NCI-H2171 treated with DMSO at 0.1 percent for 48 hours (cell line): ENCODE results near the gene PPM1F.
"Not testable (repeated sequence)": the region's sequence is repeated elsewhere in the genome, so short reads cannot be mapped to it uniquely, and the experiment has no call there.

Experiments used
- DNase-seq: peaks from one replicate; lab custom pipeline; 2025; lab: John Stamatoyannopoulos, UW

Gene PPM1F

DNA sequence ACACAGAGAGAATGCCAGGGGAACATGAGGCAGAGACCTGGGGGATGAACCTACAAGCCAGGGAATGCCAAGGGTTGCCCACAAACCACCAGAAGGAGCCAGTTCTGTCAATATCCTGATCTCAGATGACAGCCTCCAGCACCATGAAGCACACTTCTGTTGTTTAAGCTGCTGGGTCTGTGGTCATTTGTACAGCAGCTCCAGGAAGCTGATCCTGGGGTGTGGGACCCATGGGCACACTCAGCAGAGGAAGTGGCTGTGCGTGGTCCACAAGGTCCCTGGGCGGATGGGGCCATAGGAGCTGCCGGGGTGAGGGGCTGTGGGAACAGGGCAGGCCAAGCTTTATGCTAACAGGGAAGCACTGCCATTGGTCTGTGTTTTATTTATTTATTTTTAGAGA is 12.1 kb downstream of the PPM1F start:
- DNase-seq = no peak

DNA sequence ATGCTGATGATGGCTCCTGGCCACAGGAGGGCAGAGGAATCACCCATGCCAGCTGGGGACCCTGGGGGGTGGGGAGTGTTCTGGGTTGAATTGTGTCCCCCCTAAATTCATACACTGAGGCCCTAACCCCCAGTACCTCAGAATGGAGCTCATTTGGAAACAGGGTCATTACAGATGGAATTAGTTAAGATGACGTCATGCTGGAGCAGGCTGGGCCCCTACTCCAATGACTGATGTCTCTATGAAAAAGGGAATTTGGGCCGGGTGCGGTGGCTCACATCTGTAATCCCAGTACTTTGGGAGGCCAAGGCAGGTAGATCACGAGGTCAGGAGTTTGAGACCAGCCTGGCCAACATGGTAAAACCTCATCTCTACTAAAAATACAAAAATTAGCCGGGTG is 12.7 kb downstream of the PPM1F start:
- not testable (repeated sequence) for DNase-seq

DNA sequence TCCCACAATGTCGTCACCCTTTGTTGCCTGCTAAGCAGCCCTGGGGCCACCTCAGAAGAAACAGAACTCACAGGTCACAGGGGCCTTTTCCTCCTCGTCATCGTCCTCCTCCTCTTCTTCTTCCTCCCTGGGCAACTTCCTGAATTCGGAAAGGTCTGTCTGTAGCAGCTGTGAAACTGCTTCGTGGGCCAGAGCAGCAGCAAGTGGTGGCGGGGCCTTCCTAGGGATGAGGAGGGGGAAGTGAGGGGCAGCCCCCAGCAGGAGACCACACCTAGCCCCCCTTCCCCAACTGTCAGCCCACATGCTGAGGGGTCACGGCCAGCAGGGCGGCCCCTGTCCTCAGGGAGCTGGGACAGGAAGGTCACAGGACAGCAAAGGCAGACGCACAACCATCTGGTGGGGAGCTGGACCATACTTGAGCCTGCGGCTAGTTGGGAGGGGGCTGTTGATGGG is 13.2 kb downstream of the PPM1F start:
- no peak for DNase-seq

DNA sequence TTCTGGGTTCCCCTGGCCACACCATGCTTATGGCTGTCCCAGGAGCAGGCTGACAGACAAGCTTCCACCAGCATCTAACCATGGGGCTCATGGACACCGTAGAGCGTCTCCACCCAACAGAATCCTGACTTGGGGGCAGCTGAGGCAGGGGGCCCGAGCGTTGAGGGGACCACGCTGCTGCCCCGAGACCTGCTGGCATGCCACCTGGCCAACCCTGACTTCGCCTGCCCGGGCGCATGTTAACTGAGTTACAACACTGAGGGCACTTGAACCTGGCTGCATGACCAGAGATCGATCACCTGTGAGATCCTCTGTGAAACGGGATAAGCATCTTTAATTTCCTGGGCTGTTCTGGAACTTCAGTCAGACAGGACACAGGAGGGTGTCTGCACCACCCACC is 13.7 kb downstream of the PPM1F start:
- DNase-seq = no peak

DNA sequence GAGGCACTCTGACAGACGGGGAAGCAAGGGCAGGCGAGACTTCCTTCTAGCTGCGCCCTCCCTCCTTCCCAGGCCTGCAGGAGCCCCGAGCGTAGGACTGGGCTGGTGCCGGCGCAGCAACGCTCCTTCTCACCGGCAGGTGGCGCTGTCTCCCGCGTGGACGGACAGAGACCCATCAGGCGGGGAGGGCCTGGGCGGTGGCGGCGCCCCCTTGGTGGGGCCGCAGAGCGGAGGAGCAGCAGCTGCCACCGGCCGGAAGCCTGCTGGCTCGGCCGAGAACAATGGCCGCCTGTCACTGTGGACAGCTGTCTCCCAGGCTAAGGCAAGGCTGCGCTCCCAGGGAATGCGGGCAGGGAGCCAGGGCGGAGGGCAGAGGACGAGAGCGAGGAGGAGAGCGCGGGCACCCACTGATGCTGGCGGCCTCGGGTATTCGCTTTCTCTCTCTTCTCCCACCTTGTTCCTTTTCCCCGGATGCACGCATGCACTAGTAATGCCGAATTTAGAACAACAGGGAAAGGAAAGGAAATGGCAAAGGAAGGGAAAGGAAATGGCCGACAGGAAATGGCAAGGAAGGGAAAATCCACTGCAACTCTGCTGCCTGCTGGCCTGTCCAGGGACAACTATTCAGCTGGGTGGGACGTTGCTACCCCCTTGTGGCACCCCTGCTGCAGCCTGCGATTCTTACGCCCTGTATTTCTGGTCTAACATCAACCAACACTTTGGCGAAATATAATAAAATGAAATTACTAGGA is 14.4 kb downstream of the PPM1F start:
- peak; percentile 94 for DNase-seq

DNA sequence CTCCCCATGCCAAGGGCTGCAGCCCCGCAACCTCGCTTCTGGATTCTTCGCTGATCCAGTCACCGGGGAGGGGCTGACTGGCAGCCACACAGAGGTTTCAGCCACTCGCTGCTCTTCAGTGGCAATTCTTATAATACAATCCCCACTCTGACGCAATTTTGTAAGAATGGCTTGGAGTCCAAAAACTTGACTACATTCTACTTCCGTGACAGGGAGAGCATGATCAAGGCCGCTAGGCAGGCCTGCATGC is 14.9 kb downstream of the PPM1F start:
- no peak for DNase-seq

DNA sequence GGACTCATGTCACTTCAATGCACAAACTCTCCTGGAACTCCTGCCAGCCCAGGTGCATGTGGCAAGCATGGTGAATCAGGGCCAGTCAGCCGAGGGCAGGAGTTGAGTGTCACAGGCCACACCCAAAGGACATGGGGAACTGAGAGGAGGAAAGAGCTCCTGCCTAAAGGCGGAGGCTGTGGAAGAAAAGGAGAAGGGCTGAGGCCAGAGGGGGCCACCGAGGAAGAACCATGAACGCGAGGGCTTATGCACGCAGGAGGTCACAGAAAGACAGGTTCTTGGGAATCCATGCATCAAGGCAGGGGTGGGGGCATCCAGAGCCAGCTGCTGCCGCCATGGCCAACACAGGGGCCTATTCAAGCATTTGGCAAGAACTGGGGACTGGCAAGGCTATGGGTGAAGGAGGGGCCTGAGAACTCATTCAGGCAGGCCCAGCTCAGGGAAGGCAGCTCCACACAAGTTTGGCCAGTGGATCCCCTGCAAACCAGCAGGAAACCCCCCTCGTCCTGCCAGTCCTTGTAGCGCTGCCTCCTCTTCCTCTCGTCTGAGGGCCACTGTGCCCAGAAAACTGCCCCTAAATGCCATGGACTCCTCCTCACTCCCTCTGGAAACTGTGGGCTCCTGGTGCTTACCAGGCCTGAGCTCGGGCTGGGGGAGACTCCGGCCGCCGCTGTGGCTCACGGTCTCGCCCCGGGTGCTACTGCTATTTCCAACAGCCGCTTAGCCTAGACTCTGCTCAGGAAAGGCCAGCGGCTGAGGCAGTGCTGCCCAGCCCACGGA is 15.4 kb downstream of the PPM1F start:
- no peak for DNase-seq

DNA sequence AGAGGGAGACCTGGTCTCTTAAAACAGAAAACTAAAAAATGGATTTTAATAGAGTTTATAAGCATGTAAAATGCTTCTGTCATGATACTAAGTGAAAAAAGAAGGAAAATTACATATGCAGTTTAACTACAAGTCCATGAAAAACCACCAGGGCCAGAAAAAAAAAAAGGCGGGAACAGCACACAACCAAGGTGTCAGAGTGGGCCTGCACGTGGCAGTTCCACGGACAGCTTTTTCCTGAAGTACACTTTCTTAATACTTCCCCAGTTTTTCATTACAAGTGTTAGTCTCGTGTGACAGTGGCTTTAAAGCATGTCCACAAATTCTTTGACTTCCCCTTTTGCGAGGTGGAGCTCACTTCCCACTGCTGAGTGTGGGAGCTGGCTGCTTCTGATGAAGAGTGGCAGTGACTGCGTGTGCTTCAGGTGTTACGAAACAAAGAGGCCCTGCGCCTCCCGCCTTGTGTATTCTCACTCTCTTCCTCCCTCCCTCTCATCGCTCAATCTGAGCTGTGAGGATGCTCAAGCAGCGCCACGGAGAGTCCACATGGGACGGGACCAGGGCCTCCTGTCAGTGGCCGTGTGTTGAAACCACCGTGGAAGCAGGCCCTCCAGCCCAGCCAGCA is 16.4 kb downstream of the PPM1F start:
- DNase-seq = no peak

DNA sequence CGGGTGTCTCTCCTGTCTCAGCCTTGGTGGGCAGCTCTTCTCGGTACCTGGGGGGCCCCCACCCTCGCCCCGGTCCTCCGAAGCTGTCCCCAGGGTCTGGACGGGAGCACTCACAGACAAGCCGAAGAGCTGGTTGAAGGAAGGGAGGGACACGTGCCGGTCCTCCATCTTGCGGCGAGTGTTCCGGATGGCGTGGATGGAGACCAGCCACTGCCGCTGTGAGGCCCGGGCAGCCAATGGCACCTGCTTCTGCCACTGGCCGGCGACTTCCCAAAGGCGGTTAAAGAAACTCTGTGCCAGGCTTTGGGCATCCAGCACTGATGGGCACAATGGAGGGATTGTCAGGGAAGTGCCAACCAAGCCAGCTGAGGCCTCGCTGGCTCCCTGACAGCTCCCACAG is 18.7 kb downstream of the PPM1F start:
- no peak for DNase-seq

DNA sequence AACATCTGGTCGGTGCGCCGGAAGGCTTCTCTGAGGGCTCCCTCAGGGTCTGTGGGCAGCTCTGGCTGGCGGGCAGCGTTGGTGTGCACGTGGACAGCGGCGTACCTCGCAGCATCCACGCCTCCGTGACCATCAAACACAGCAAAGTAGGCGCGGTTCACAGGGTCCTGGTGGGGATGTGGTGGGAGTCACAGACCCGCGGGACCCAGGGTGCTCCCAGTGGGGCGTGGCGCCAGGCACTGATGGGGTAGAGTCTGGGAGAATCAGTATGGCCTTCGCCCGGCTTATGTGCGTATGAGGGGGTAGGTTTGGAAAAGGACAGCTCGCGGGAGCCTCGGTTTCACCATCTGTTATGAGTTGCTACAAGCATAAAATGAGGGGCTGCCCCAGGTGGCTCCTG is 19.2 kb downstream of the PPM1F start:
- DNase-seq = no peak

DNA sequence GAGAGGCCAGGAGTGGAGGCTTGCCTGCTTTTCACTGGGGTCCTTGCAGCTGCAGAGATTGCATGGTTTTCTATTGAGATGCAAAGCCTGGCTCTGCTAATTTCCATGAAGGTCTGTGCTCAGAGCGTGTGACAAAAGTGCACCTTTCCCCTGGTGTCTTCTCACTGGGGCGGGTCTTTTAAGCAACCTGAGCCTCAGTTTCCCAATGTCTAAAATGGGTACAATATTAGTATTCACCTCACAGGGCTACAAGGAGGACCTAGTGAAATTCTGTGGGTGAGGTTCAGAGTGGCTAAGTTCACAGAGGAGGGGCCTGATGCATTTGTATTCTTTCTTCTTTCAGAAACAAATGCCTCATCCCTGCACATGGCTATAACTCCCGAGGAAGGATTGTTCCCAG is 20.3 kb downstream of the PPM1F start:
- no peak for DNase-seq

DNA sequence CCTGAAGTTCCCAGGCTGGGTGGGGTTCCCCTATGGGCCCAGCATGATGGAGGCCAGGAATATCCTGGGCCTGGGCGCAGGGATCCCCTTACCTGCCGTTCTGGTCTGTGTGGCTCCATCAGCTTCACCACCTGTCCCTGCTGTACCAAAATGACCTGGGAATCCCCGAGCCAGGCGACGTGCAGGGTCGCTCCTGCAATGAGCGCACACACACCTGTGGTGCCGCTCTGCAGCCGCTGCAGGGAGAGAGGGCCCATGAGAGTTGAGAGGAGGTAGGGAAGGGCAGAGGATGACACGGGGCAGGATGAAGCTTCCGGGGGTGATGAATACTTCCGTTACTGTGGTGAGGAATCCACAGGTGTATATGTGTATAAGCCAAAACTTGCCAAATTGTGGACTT is 21.6 kb downstream of the PPM1F start:
- DNase-seq = no peak

DNA sequence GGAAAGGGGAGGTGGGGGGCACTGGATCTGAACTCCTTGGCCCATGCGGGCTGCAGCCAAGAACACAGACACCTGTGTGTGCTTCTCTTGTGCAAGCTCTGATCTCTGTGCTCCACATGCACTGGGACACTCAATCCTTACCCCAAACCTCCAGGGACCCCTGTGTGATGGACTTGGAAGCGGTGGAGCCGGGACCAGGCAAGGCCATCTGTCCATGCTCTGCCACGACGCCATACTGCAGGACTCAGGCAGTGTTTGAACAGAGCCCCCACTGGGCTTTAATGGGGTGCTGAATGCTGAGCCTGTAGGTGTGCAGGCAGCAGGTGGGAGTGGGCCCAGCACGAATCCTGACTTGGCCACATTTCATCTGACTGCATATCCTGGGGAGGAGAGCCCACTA is 23.4 kb downstream of the PPM1F start:
- DNase-seq = peak; percentile 67

DNA sequence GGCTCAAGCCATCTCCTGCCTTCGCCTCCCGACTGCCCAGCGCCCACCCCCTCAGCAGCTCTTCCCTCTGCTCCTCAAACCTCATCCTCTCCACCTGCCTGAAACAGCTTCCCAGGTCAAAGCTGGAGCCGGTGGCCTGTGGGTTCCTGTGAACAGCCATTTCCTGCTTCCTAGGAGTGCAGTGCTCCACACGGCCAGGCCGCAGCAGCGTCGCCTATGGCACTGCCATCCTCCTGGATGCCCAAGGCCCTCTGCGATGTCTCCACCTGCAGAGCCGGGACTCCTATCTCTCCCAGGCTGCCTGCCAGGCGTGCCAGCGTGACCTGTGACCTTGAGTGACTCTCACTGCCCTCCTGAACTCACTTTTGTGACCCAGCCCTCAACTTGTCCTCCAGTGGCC is 24.6 kb downstream of the PPM1F start:
- DNase-seq = no peak

DNA sequence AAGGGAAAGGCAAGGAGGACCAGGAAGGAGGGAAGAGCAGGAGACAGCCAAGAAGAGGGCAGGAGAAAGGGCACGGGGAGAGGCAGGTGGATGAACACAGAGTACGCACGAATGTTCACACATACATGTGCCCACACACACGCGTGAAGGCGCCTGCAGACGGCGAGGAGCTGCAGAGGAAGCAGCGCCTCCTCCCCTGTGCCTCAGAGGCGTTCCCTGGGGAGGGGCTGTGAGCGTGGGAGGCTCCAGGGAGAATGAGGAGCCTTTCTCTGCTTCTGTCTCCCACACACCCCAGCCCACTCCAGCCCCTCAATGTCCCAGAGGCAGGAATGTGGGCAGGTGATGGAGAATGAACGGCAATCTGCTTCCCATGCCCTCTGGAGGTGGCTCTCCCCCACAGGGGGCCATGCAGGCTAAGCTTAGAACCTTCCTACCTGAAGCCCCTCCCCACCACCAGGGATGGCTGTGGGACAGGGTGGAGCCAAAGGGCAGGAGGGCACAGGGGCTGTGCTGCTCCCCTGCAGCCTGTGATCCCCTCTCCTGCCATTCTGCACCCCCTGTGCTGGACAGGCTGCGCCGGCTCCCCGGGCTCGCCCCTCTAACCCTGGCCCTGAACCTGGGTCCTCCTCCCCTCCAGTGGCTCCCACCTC is 25.3 kb downstream of the PPM1F start:
- peak; percentile 42 for DNase-seq

DNA sequence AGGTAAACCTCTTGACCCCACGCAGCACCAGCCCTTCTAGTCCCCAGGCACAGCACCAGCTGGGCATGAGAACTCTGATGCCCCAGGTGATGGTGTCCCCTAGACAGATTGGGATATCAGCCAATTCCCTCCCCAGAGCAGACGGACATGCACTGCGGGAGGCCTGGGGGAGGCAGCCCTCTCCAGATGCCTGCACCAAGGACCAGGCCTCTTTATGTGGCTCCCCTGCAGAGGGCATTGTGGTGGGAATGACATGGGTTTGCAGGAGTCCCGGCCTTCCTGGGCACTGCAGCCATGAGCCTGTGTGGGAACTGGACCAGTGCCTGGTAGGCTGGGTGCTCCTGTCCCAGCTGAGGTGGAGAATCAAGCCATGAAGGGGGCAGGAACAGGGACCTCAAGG is 25.9 kb downstream of the PPM1F start:
- peak; percentile 75 for DNase-seq

DNA sequence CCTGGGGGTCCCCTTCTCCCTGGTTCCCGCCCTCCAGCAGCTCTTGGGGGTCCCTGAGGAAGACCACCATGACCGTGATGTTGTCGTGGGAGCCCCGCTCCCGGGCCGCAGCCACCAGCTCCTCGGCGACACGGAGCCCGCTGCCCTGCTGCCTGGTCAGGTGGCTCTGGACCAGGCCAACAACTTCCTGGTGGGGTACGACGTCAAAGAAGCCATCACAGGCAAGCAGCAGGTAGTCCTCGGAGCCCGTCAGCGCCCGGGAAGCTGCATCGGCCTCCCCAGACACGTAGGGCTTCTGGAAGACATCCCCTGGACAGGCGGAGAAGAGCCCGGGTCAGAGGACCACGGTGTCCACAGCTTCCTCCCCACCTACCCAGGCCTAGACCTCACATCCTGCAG is 29.5 kb downstream of the PPM1F start:
- DNase-seq = no peak

DNA sequence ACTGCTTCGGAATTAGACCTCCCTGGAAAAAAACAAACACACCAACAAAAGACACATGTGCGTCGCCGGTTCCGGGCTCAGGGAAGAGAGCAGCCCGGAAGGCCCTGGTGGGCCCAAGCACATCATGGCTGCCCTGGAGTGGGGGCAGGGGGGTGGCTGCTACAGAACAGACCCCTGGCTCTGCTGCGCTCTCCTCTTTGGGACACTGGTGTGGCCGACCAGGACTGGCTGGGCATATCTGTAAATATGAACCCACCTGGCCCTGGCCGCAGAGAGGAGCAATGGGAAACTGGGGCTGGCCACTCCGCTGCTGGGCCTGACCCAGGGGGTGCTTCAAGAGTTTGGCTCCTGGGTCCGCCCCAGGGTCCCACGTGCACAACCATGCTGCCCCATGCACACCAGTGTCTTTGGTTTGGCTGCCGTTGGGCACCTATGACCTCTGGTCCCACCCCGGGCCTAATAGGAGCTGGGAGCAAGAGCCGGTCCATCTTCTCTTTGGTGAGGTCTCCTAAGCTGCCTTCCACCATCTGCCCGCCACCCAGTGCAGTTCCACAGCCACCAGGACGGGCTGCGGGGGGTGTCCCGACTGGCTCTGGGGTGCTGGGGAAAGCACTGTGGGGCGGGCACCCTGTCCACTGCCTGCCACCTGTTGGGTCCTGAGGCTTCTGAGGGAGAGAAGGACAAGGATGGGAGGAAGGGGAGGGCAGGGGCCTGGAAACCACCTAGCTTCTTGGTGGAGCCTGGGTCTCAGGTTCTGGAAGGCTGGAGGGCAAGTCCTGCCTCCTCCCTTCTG is 30.1 kb downstream of the PPM1F start:
- no peak for DNase-seq

DNA sequence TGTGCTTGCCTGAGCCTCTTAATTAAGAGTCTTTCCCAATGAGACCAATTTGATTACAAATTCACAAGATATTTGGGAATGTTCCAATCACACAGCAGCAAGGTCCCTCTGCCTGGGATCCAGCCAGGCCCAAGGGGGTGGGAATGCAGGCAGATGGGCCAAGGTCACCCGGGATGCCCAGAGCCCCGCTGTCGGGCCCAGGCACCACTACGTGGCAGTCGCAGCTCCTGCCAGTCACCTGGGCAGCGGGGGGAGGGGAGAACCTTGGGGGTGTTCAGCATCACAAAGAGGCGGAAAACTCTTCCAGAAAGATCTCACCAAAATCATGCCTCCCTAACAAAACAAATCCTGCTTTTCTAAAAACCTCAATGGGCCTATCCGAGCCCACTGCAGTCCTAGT is 30.9 kb downstream of the PPM1F start:
- no peak for DNase-seq

DNA sequence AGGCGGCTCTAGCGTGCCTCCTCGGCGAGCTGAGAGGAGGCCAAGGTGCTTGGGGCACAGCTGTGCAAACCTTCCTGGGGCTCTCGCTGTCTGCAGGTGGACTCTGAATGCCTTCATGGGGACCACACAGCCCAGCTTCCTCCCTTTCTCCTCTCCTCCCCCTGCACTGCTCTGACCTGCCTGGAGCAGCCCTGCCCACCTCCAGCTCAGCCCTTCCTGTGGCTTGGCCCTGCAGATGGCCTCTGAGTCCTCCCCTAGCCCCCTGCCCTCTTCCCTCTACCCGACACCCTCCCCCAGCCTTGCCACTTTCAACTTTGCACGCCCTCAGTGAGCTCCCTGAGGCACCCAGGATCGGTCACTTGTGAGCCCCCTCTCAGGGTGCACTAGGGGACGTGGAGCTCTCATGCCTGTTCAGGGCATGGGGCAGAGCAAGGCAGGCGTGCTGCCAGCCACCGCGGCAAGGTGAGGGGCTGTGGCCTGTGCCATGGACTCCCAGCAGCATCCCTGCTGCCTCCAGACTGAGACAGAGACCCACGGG is 31.4 kb downstream of the PPM1F start:
- no peak for DNase-seq

DNA sequence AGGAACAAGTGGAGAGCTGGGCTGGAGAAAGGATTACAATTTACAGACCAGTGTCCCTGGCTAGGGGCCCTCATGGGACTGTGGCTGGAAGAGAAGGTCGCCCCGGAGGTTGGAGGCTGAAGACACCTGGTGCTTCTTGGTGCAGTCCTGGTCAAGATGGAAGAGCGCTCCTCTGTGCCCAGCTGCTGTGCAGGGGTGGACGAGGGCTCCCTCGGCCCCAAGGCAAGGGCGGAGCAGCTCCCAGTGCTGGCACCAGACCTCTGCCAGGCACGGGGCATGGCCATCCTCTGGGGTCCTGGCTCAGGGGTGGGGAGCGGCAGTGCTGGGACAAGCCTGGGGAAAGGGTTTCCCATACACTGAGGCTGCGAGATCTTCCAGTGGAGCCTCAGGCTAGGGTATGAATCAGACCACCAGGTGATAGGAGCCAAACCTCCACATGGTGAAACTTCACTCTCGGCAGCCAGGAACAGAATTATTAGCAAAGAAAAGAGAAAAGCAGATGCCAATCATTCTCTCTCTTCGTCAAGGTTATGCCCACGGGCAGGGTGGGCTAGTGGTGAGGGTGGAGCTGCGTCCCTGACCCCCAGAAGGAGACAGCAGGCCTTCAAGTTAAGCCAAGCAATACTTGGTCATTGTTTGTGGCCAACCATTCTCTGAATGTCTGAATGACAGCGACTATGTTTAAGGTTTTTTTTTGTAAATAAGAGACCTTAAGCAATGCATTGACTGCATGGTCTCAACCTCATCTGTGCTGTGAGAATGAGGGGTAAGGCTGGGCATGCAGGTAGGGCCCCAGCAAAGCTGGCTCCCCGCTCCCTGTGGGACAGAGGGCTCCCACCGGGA is 32.1 kb downstream of the PPM1F start:
- DNase-seq = no peak
